Liver (tissue), 9 donors: ENCODE data around the gene TTC12. TPM values are rescaled to one million over a fixed set of nuclear protein-coding genes. Genes with fewer than 3 reads are reported as not detected.

Experiments used
- DNase-seq: peaks from one replicate; pipeline ENCODE4 v3.0.0-alpha.2; 2017; ENCODE audit warnings: low spot score
- H3K27ac ChIP-seq, 2 donors: one replicate each; pipeline ENCODE4 v1.7.0; 2013; ENCODE audit warnings: inconsistent platforms in 2 of 2, low read length in 2 of 2, control low read depth in 1 of 2, low read depth in 1 of 2, mild to moderate bottlenecking in 1 of 2
- H3K27me3 ChIP-seq, 4 donors: one replicate each; pipeline versions ENCODE4 v1.6.1 to v1.7.0; 2013; ENCODE audit warnings: low read length in 3 of 4, inconsistent platforms in 1 of 4, mild to moderate bottlenecking in 1 of 4, moderate library complexity in 1 of 4; ENCODE audit not compliant: control insufficient read depth in 4 of 4, insufficient read depth in 4 of 4
- H3K36me3 ChIP-seq, 4 donors: one replicate each; pipeline versions ENCODE4 v1.6.1 to v1.7.0; 2013; ENCODE audit warnings: low read length in 3 of 4, mild to moderate bottlenecking in 3 of 4, low read depth in 1 of 4, moderate library complexity in 1 of 4; ENCODE audit not compliant: control insufficient read depth in 4 of 4, insufficient read depth in 3 of 4
- H3K4me1 ChIP-seq, 4 donors: one replicate each; pipeline versions ENCODE4 v1.6.1 to v1.7.0; 2013; ENCODE audit warnings: low read length in 3 of 4, mild to moderate bottlenecking in 3 of 4, moderate library complexity in 1 of 4; ENCODE audit not compliant: control insufficient read depth in 4 of 4, insufficient read depth in 4 of 4
- H3K4me3 ChIP-seq, 3 donors: one replicate each; pipeline versions ENCODE4 v1.6.1 to v1.7.0; 2013; ENCODE audit warnings: low read length in 3 of 3, control low read depth in 1 of 3, low read depth in 1 of 3, mild to moderate bottlenecking in 1 of 3
- H3K9ac ChIP-seq, 2 donors: one replicate each; pipeline ENCODE4 v1.7.0; 2013; ENCODE audit warnings: low read length in 2 of 2, mild to moderate bottlenecking in 2 of 2, moderate library complexity in 2 of 2, control low read depth in 1 of 2, low read depth in 1 of 2
- H3K9me3 ChIP-seq, 4 donors: one replicate each; pipeline versions ENCODE4 v1.6.1 to v1.7.0; 2013; ENCODE audit warnings: low read length in 3 of 4; ENCODE audit not compliant: control insufficient read depth in 4 of 4
- EGR1 ChIP-seq, 2 donors: IDR thresholded peaks; 2 replicates each; pipeline ENCODE4 v1.6.1; 2016 to 2018; ENCODE audit warnings: antibody characterized with exemption in 2 of 2, low read depth in 2 of 2
- FOXA1 ChIP-seq: IDR thresholded peaks from 2 replicates; pipeline ENCODE4 v1.6.1; 2016; ENCODE audit warnings: antibody characterized with exemption
- FOXA2 ChIP-seq: IDR thresholded peaks from 2 replicates; pipeline ENCODE4 v1.6.1; 2016; ENCODE audit warnings: antibody characterized with exemption
- GABPA ChIP-seq, 2 donors: IDR thresholded peaks in 1 of 2; conservative IDR thresholded peaks in 1 of 2; 2 replicates each; pipeline ENCODE4 v1.6.1; 2016; ENCODE audit warnings: antibody characterized with exemption in 2 of 2, mild to moderate bottlenecking in 1 of 2, moderate library complexity in 1 of 2
- HNF4G ChIP-seq: IDR thresholded peaks from 2 replicates; pipeline ENCODE4 v1.6.1; 2016; ENCODE audit warnings: antibody characterized with exemption
- JUND ChIP-seq, 2 donors: IDR thresholded peaks; 2 replicates each; pipeline ENCODE4 v1.6.1; 2016; ENCODE audit warnings: antibody characterized with exemption in 2 of 2
- NR2F2 ChIP-seq: IDR thresholded peaks from 2 replicates; pipeline ENCODE4 v1.6.1; 2016; ENCODE audit warnings: antibody characterized with exemption
- RAD21 ChIP-seq, 2 donors: IDR thresholded peaks; 2 replicates each; pipeline ENCODE4 v1.6.1; 2016; ENCODE audit warnings: antibody characterized with exemption in 2 of 2, mild to moderate bottlenecking in 2 of 2
- RXRA ChIP-seq, 2 donors: IDR thresholded peaks; 2 replicates each; pipeline ENCODE4 v1.6.1; 2017 to 2018; ENCODE audit warnings: antibody characterized with exemption in 2 of 2, mild to moderate bottlenecking in 1 of 2
- SP1 ChIP-seq: IDR thresholded peaks from 2 replicates; pipeline ENCODE4 v1.6.1; 2018; ENCODE audit warnings: antibody characterized with exemption, mild to moderate bottlenecking
- TAF1 ChIP-seq: conservative IDR thresholded peaks from 2 replicates; pipeline ENCODE4 v1.6.1; 2016; ENCODE audit warnings: antibody characterized with exemption, mild to moderate bottlenecking
- YY1 ChIP-seq: IDR thresholded peaks from 2 replicates; pipeline ENCODE4 v1.6.1; 2016; ENCODE audit warnings: antibody characterized with exemption, mild to moderate bottlenecking
- WGBS: extraction: QIAGEN DNeasy Blood & Tissue Kit; methylation state at CpG from one replicate; pipeline ENCODE4 v1.1.7; 2013; 5-methylcytosine and 5-hydroxymethylcytosine counted together
- polyA plus RNA-seq, 2 donors: library from polyadenylated mRNA; stranded (reverse) in 1 of 2; unstranded in 1 of 2; fragments of 200-250 nt in 1 of 2; fragments of >200 nt in 1 of 2; fragmentation: Nextera tagmentation in 1 of 2; extraction: Ambion mirVana in 1 of 2; gene quantifications; one replicate each; pipeline versions ENCODE4 v1.2.1 to v1.2.3, GENCODE V29; 2013 to 2015
- total RNA-seq, 2 donors: library from RNA; depleted of rRNA; stranded (reverse); fragments of >200 nt; gene quantifications; one replicate each; pipeline ENCODE4 v1.2.3, GENCODE V29; 2014
- TF ChIP-seq, protein P1 (sequence below): IDR thresholded peaks from 2 replicates; pipeline ENCODE4 v1.6.1; 2016; ENCODE audit warnings: antibody characterized with exemption
- TF ChIP-seq, protein P2 (sequence below): IDR thresholded peaks from 2 replicates; pipeline ENCODE4 v1.6.1; 2016; ENCODE audit warnings: antibody characterized with exemption
- TF ChIP-seq, protein P3 (sequence below): fragments of 150-350 bp; IDR thresholded peaks from 2 replicates; pipeline ENCODE4 v1.5.1; 2017; ENCODE audit warnings: improper control_type of control experiment, low read depth, low read length; ENCODE audit not compliant: missing input control
- TF ChIP-seq, protein P4 (sequence below): IDR thresholded peaks from 2 replicates; pipeline ENCODE4 v1.6.1; 2016; ENCODE audit warnings: antibody characterized with exemption, mild to moderate bottlenecking
- TF ChIP-seq, protein P5 (sequence below): IDR thresholded peaks from 2 replicates; pipeline ENCODE4 v1.6.1; 2016; ENCODE audit warnings: antibody characterized with exemption
- donor health status: healthy.
- donor health status: healthy.
- donor health status: healthy.
- donor health status: healthy.
- donor health status: healthy.

TTC12 gene
- total and polyA plus RNA-seq, 4 donors = 2.8 to 9.0 (median 4.3) TPM

DNA sequence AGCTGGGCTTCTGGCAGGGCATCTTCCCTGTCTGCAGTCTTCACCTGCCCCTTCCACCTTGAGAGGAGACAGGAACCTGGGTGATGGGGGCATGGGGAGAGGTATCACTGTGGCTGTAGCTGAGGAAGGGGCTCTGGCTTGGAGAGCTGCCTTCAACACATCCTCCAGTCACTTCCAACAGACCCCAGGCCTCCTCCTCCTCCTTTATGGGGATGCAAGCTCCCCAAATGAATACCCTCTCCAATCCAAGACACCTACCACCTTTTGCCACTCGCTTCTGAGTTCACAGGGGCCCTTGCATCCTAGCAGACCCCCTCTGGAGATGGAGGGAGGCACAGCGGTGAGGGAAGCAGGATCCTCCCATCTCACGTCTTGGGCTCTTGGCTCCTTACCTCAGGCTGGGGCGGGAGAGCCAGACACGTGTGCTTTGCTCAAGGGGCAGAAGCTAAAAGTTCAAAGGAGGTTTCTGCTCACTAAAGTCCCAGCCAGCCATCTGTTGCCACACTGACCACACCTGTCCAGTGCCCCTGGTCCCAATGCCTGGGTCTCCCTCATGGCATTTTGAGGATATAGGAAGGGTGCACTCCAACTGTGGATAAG, 86.3 kb downstream of the TTC12 start:
- Histone ChIP-seq H3K27me3 (peaks cover 0 to 2% (median 0%) of the 10 kb centered on the region in 4 donors), H3K36me3 (no peaks in the 10 kb centered on the region), H3K9me3 (no peaks in the 10 kb centered on the region), H3K9ac (no peak overlapping the region), H3K4me3 (no peak overlapping the region), H3K4me1 (no peaks in the 10 kb centered on the region), H3K27ac (no peak overlapping the region)
- WGBS = 73% methylated on average over 5 of the region's 5 CpGs
- DNase-seq = no peak
- TF ChIP-seq, protein P1, sequence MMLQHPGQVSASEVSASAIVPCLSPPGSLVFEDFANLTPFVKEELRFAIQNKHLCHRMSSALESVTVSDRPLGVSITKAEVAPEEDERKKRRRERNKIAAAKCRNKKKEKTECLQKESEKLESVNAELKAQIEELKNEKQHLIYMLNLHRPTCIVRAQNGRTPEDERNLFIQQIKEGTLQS = no peak
- TF ChIP-seq FOXA2 (no peak), EGR1 (IDR thresholded peaks at IDR 0.05; ENCODE audit: low read depth in 2 of 2) (no peak), GABPA (IDR thresholded peaks at IDR 0.05 in 1 of 2, conservative IDR thresholded peaks at IDR 0.05 in 1 of 2) (no peak), JUND (IDR thresholded peaks at IDR 0.05) (no peak)

DNA sequence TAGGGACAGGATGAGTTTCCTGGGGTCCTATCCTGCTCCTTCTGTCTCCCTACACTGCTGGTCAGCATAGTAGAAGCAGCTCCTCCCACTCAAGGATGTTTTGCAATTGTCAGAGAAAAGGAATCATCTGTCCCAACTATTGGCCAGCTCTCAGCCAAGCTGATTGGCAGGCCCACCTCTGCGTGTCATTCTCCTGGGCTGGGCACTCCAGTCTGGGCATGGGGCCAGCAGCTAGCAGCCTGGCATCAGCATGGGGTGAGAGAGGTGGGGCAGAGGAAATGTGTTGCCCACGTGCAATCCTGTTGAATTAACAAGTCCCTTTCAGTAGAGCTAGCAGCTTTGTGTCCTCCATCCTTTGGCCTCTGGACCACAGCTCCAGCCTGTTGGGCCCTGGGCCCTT, 87.3 kb downstream of the TTC12 start:
- 33% methylated on average over 2 of the region's 2 CpGs for WGBS
- H3K9me3 ChIP-seq = no peaks in the 10 kb centered on the region
- H3K27me3 ChIP-seq = peaks cover 0 to 2% (median 0%) of the 10 kb centered on the region in 4 donors
- no peaks in the 10 kb centered on the region for H3K36me3 ChIP-seq
- no peak for DNase-seq
- H3K4me1 ChIP-seq = no peaks in the 10 kb centered on the region
- no peak overlapping the region for H3K9ac ChIP-seq
- H3K27ac ChIP-seq = no peak overlapping the region
- TF ChIP-seq TAF1 = no peak
- TF ChIP-seq FOXA1 = no peak
- TF ChIP-seq, protein P2, sequence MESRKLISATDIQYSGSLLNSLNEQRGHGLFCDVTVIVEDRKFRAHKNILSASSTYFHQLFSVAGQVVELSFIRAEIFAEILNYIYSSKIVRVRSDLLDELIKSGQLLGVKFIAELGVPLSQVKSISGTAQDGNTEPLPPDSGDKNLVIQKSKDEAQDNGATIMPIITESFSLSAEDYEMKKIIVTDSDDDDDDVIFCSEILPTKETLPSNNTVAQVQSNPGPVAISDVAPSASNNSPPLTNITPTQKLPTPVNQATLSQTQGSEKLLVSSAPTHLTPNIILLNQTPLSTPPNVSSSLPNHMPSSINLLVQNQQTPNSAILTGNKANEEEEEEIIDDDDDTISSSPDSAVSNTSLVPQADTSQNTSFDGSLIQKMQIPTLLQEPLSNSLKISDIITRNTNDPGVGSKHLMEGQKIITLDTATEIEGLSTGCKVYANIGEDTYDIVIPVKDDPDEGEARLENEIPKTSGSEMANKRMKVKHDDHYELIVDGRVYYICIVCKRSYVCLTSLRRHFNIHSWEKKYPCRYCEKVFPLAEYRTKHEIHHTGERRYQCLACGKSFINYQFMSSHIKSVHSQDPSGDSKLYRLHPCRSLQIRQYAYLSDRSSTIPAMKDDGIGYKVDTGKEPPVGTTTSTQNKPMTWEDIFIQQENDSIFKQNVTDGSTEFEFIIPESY = no peak
- no peak for TF ChIP-seq EGR1 (IDR thresholded peaks at IDR 0.05; ENCODE audit: low read depth in 2 of 2)
- no peak for TF ChIP-seq GABPA (IDR thresholded peaks at IDR 0.05 in 1 of 2, conservative IDR thresholded peaks at IDR 0.05 in 1 of 2)
- TF ChIP-seq YY1 = no peak
- no peak for TF ChIP-seq JUND (IDR thresholded peaks at IDR 0.05)
- TF ChIP-seq SP1 = no peak
- TF ChIP-seq, protein P1 = no peak
- no peak for TF ChIP-seq FOXA2
- no peak for TF ChIP-seq HNF4G
- TF ChIP-seq, protein P3, sequence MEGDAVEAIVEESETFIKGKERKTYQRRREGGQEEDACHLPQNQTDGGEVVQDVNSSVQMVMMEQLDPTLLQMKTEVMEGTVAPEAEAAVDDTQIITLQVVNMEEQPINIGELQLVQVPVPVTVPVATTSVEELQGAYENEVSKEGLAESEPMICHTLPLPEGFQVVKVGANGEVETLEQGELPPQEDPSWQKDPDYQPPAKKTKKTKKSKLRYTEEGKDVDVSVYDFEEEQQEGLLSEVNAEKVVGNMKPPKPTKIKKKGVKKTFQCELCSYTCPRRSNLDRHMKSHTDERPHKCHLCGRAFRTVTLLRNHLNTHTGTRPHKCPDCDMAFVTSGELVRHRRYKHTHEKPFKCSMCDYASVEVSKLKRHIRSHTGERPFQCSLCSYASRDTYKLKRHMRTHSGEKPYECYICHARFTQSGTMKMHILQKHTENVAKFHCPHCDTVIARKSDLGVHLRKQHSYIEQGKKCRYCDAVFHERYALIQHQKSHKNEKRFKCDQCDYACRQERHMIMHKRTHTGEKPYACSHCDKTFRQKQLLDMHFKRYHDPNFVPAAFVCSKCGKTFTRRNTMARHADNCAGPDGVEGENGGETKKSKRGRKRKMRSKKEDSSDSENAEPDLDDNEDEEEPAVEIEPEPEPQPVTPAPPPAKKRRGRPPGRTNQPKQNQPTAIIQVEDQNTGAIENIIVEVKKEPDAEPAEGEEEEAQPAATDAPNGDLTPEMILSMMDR = no peak
- TF ChIP-seq, protein P4, sequence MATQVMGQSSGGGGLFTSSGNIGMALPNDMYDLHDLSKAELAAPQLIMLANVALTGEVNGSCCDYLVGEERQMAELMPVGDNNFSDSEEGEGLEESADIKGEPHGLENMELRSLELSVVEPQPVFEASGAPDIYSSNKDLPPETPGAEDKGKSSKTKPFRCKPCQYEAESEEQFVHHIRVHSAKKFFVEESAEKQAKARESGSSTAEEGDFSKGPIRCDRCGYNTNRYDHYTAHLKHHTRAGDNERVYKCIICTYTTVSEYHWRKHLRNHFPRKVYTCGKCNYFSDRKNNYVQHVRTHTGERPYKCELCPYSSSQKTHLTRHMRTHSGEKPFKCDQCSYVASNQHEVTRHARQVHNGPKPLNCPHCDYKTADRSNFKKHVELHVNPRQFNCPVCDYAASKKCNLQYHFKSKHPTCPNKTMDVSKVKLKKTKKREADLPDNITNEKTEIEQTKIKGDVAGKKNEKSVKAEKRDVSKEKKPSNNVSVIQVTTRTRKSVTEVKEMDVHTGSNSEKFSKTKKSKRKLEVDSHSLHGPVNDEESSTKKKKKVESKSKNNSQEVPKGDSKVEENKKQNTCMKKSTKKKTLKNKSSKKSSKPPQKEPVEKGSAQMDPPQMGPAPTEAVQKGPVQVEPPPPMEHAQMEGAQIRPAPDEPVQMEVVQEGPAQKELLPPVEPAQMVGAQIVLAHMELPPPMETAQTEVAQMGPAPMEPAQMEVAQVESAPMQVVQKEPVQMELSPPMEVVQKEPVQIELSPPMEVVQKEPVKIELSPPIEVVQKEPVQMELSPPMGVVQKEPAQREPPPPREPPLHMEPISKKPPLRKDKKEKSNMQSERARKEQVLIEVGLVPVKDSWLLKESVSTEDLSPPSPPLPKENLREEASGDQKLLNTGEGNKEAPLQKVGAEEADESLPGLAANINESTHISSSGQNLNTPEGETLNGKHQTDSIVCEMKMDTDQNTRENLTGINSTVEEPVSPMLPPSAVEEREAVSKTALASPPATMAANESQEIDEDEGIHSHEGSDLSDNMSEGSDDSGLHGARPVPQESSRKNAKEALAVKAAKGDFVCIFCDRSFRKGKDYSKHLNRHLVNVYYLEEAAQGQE = no peak
- TF ChIP-seq NR2F2 = no peak
- TF ChIP-seq RAD21 (IDR thresholded peaks at IDR 0.05) = no peak
- no peak for TF ChIP-seq RXRA (IDR thresholded peaks at IDR 0.05)
- TF ChIP-seq, protein P5, sequence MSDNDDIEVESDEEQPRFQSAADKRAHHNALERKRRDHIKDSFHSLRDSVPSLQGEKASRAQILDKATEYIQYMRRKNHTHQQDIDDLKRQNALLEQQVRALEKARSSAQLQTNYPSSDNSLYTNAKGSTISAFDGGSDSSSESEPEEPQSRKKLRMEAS = no peak
- H3K4me3 ChIP-seq = no peak overlapping the region
